Endothelial cell of hepatic sinusoid (primary cell): ENCODE data around the gene GALNT9.
"Not testable (repeated sequence)": the region's sequence is repeated elsewhere in the genome, so short reads cannot be mapped to it uniquely, and the experiment has no call there.

Experiments
- in situ Hi-C: cut with HindIII; loops from 2 replicates; pipeline ENCODE4 v1.10.0; 2017; ENCODE audit warnings: low sequenced_read_pairs

The GALNT9 gene

DNA sequence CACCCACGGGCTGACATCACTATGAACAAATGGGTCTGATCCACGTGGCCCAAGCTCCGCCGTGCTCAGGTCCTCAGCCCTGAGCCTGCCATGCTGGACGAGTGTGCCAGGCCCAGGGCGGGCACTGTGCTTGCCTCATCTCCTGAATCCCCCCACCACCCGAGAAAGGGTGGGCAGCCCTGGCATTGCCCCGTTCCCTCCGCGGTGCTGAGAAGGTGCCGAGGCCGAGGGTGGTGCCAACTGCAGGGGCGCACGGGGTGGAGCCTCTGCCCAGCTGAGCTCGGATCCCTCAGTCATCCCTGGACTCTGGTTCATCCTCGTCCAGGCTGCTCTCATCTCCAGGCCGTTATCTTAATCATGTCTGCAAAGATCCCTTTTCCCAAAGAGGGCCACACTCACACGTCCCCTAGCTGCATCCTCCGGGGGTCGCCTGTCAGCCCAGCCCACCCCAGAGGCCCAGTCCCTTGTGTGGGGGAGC is 124.6 kb downstream of the GALNT9 start:
- in situ Hi-C loops = no loop called here

DNA sequence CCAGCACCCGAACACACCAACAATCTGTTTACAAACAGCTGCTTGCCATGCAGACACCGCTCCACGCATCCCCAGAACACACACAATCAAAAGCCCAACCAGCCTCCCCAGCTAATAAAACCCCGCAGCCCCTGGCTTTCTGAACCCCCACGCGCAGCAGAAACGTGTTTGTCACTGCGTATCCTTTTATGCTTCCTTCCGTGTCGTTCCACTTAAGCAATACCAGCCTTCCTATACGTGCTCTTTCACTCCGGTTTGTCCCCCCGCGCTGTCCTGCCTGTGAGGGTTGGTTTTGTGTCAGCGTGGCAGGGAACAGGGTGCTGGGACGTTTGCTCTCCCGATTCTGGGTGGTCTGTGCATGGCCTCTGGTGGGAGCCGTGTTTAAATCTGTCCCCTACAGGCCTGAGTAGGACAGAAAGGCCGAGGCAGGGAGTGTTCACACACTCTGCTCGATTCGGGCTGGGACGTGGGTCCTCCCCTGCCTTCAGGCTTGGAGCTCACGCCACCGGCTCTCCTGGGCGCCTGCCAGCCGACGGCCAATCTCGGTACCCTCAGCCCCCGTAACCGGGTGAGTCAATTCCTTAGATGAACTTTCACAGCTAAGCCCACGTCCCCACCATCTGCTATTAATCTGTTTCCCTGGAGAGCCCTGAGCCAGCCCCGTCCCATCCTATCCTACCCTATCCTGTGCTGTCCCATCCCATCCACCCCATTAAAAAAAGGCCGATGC is 125.2 kb downstream of the GALNT9 start:
- in situ Hi-C loops = no loop called here

DNA sequence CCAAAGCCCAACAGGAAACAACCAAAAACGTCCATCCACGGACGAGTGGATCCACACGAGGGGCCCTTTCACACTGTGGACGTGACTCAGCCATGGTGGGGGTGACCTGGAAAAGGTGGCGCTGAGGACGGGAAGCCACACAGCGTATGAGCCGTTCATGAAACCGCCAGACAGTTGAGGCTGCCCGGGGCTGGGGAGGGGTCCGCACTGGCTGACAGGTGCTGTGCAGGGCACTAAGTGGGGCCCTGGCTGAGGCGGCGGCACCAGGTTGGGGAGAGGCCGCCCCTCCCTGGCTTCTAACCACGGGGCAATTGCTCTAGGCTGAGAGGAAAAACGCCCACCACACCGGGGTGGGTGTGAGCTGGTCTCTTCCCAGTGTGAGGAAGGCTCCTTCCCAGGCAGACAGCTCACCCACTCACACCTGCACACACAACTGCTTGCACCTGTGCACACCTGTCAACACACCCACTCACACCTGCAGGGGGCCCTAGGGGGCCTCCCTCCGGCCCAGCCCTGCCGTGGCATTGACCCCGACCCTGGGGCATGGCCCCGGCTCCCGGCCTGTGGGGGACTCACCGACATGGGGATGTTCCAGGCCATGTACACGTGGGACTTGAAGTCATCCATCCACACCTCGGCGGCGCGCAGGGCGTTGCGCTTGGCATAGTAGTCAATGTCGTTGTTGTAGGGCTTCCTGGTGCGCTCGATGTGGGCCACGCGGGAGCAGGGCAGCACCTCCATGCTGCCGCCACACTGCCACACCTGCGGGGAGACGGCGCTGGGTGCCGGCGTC is 126.3 kb downstream of the GALNT9 start:
- in situ Hi-C loops = no loop called here

DNA sequence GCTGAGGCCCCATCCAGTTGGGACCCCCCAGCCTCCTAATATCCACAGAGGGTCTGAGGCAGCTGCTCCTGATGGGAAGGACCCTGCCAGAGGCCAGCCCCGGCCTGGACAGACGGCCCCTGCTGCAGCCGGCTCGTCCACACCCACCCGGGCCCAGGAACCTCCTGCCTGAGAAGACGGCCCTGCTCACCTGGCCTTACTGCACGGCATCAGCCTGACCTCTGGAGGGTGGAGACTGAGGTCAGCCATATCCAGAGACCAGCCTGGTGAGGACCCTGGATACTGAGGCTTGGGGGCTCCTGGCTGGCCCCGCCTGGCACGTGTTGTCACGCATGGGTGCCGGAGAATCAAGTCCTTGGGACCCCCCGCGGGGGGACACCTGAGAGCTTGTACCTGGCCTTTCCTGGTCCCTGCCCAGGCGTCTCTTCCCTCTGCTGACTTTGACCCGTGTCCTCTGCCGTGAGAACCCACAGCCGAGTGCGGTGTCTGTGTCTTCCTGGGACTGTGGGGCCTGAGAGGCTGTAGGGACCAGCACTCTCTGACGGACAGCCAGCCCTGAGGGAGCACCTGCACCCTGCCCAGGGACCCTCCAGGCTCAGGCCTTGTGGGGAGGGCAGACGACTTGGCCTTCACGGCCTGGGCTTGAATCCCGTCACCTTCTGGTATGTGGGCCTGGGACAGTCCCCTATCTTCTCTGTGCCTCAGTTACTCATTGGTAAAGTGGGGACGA is 127.8 kb downstream of the GALNT9 start:
- in situ Hi-C loops = no loop called here

DNA sequence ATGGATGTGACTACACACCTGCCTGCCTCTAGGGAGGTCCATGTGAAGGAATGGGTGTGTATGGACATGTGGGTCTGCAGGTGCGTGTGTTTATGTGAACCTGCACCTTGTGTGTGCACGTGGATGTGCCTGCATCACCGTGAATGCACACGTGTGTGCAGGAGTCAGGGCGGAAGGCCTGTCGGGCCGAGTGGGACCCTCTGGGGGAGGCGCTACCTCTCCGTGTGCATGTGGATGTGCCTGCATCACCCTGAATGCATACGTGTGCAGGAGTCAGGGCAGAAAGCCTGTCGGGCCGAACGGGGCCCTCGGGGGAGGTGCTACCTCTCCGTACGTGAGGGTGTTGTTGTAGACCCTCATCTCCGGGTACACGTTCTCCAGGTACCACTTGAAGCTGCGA is 128.6 kb downstream of the GALNT9 start:
- in situ Hi-C loops = no loop called here

DNA sequence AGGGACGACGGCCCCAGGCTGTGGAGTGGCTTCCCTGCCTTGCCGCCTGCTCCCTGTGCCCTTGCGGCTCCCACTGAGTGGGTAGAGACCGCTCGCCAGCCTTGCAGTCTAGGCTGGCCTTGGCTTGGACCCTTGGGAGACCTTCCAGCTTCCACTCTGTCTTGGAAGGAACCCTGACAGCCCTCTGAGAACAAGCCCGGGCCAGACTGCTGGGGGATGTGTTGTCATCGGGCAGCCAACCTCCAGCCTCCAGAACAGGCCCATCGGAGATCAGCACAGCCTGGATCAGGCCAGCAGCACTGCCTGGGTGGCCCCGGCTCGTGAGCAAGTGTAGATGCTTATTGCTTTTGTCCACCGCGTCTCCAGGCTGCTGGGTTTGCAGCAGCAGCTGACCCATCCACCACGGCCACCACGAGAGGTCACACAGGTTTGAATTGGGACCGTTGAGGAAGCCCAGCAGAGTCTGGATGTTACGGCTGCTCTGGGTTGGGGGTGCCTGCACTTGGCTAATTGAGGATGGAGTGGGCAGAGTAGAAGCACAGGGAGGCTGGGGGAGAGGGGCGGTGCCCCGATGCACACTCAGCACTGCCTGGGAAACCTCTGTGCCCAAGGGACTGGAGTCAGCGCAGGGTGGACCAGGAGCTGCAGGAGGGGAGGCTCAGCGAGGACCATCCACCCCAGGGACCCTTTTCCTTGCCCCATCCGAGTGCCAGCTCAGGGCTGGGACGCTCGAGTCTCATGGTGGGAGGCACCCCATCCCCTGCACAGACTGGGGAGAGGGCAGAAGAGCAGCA is 129.7 kb downstream of the GALNT9 start:
- in situ Hi-C loops = no loop called here

DNA sequence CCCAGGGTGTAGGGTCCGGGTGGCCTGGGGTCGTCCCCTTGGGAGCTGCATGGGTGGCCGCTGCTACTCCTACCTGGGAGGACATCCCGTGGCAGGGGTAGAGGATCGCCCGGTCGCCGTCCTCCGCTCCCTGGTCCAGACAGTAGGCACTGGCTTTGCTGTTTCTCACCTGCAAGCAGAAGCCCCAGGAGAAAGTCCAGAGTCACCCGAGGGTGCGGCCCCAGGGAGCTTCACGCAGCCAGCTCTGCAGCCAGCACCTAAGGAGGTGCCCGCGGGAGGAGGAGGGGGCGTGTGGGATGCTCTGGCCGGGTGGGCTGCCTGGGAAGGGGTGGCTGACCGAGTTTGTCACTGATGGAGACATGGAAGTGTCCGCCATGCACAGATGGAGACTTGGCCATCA is 130.3 kb downstream of the GALNT9 start:
- in situ Hi-C loops = no loop called here

DNA sequence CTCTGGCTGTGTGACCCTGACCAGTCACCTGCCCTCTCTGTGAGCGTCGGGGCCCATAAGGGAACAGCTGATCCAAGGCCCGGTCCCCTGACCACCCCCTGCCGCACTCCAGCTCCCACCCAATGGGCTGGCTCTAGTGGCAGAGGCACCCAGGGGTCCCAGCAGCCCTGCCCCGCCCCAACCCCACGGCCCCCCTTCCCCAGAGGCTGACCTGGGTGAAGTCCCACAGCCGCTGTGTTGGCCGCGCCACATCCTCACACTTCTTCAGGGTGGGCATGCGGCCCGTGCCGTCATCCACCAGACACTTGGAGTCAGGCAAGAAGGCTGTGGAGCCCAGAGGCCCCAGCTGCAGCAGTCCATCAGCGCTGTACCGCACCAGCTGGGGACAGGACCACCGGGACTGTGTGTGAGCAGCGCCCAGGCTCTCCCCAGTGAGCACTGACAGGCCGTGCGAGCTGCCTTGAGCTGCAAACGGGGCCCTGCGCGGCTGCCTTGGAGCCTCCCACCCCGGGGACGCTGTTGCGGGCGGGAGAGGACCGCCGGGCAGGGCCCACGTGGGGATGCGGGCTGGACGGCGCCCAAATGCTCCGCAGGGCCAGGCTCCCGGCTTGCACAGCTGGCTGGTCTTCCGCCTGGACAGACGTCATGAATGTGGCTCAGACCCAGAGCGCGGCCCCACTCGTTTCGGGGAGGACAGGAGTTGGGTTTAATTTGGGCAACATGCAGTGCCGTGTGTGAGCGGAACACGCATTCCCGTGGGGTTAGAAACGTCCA is 131.6 kb downstream of the GALNT9 start:
- in situ Hi-C loops = no loop called here

DNA sequence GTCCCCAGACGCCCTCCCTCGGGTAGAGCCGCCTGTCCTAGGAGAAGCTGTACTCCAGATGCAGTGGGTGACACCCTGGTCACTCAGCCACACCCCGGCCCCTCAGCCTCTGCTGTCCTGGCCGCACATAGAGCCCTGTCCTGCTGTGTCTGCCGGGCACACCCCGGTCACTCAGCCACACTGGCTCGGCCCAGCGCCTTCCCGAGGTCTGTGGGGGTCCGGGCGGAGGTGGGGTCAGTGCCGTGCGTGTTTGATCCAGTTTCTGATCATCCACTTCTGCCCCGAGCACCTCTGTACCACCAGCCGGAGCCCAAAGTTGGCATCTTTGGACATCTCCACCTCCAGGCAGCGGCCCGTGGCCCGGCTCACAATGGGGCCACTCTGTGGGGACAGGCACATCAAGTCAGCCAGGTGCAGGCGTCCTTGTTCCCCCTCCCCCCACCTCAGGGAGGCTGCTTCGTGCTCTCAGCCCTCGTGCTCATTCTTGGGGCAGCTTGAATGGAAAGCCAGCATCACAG is 132.5 kb downstream of the GALNT9 start:
- in situ Hi-C loops = no loop called here

DNA sequence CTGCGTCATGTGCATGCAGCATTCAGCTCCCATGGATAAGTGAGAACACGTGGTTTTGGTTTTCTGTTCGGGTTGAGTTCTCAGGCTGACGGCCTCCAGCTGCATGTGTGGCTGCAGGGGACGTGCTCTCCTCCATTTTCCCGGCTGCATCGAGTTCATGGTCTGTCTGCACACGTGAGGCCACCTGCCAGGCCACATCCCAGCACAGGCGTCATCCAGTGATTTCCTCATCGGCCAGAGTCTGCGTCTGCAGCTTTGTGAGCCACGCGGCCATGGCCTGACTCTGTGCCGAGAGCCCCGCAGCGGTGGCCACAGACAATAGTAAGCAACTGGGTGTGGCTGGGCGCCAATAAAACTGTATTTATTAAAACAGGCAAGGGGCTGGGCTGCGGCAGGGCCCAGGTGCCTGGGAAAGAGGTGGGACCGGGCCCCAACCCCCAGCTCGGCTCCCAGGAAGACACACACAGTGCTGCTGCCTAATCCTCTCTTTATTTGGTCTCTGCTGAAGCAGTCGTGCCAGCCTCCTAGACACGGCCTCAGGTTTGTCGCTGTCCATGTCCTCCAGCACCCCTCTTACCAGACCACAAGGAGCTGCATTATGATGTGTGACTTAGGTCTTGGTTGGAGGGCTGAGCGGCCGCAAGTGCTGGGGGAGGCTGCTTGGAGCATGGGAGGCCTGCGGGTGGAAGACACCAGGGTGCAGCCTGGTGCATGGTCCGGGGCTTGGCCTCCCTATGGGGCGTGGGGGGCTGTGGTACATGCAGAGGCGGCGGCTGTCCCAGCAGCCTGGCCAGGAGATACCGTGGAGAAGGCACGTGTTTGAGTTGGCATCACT is 133.1 kb downstream of the GALNT9 start:
- in situ Hi-C loops = no loop called here

DNA sequence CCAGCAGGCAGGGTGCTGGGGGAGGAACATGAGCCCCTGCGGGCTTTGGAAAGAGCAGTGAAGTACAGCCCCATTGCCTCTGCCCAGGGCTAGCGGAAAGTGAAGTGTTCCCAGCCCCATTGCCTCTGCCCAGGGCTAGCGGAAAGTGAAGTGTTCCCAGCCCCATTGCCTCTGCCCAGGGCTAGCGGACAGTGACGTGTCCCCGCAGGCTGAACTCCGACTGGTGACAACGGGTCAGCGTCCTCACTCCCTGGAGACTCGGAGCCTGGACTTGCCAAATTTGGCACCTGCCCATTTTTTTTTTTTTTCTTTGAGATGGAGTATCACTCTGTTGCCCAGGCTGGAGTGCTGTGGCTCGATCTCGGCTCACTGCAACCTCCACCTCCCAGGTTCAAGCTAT is 134.1 kb downstream of the GALNT9 start:
- in situ Hi-C loops = not testable (repeated sequence)

DNA sequence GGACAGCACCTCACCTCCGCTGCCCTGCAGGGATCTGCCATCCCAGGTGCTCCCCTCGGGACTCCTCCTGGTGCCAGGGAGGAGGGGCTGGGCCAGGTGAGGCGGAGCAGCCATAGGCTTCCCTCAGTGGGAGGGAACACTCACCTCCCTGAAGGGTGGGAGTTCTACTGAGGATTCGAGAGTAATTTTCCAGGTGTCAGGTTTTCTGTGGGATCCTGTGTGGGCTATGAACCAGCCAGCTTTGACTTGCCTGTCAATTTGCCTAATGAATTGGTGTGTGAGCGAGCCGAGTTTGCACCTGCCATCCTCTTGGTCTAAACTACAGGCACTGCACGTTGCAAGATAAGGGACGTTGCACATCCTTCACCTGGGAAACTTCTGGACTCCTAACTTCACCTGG is 134.8 kb downstream of the GALNT9 start:
- in situ Hi-C loops = loop anchor here (5.0 kb wide), 1 partner anchor 88 kb away; no protein-coding TSS in a partner anchor

DNA sequence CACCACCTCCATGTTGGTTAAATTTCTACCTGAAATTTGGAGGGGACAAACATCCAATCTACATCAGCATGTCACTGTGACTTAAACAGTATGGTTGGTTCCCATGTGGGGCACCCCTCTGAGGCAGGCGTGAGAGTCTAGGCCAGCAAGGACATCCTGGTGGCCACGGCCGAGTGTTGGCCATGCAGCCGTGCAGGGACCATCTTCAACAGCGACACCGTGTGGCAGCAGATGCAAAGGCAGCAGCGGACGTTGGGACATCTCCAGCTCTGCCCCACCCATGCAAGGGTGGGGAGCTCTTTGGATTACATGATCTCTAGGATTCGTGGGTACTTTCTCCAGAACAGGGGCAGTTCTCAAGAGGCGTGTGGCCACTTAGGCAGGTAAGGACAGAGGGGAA is 135.3 kb downstream of the GALNT9 start:
- in situ Hi-C loops = loop anchor here (5.0 kb wide), 1 partner anchor 88 kb away; no protein-coding TSS in a partner anchor

DNA sequence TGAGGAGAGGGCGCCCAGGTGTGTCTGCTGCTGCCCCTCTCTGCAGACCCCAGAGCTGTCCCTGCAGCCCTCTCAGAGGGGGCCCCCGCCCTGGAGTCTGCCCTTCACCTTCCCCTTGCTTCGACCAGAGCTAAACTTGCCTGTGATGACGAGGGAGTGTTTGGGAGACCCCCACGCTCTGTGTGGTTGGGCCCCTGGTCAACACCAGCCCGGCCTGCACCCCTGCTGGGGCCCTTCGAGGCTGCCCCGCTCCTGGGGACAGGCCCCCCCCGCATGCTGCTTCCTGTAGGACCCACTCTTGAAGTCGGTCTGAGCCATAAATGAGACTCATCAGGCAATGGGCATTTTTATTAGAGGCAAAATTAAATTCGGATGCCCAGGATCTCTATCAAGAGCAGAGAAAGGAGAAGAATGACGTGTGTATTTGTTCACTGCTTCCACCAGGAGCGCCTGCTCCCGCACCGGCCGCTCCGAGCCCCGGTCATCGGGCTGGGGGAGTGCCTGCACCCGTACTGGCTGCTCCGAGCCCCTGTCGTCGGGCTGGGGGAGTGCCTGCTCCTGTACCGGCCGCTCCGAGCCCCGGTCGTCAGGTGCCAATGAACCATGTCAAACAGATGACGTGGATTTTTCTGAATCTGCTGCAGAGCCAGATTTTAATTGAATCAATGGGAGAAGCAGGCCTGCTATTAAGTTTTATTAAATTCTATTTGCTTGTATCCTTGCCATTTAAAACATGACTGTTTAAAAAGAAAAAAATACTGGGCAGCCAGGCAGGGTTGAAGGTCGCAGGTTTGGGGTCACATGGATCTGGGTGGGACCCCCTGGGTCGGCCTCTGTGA is 137.5 kb downstream of the GALNT9 start:
- in situ Hi-C loops = loop anchor here (5.0 kb wide), 1 partner anchor 90 kb away; no protein-coding TSS in a partner anchor

DNA sequence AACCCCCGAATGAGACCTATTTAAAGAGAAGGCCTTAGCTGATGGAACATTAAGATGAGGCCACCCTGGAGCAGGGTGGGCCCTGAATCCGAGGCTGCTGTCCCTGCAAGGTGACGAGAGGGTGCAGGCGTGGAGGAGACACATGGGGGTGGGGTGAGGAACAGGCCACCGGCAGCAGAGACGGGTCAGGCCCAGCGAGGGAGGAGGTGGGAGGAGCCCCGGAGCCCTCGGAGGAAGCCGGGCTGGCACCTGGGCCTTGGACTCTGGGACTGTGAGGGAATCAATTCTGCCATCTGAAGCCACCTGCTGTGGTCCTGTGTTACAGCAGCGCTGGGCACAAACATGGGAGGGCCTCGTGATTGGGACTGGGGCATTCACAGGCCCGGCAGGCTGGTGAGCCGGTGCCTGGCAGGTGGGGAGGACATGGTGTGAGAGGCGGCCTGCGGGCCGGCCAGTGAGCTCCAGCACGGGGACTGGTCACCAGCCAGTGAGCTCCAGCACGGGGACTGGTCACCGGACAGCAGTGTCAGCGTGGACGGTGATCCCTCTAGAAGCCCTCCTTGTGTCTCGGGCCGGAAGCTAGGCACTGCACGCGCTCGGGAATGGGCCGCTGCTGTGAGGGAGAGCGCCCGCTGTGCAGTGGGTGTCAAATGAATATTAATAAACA is 138.4 kb downstream of the GALNT9 start:
- in situ Hi-C loops = loop anchor here (5.0 kb wide), 1 partner anchor 91 kb away; no protein-coding TSS in a partner anchor

DNA sequence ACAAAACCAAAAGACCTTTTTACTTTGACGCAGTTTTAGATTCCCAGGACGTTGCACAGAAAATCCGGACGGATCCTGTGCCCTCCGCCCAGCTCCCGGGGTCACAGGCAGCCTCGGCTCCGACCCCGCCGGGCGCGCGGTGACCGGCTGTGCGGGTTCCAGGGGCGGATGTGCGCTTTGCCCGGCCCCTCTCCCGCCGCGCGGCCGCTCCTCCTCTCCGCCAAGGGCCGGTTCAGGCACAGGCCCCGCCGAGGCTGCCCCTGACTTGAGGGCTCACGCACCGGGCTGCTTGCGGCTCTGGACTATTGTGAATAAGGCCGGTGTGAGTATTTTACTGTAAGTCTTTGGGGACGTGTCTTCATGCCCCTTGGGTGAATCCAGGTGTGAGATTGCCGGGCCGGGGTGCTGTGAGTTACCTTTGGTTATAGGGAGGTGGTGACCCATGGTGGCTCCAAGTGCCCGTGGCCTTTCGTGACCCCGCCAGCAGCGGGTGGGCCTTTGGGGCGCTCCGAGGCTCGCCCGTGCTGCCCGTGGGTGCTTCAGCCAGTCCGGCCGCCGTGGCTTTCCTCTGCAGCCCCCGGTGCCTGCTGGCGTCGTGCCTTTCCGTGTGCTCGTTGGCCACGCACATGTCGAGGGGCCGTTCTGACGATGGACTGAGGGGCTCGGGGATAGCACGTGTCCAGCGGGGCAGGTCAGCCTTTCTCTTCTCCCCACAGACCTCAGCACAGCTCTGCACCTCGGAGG is 139.2 kb downstream of the GALNT9 start:
- in situ Hi-C loops = loop anchor here (5.0 kb wide), 1 partner anchor 92 kb away; no protein-coding TSS in a partner anchor
